Psoas muscle (tissue), 8 donors: Measurements from ENCODE around the gene CLDN3. TPM values are rescaled to one million over a fixed set of nuclear protein-coding genes. Genes with fewer than 3 reads are reported as not detected.
A peak's percentile ranks its signal among the peaks of the same experiment; 100 is the strongest.

Experiments
- ATAC-seq, 4 donors: fragments of 200-7000 bp; cut with Tn5 transposase; one replicate each; pipeline ENCODE4 v1.9.1; 2020; ENCODE audit warnings: moderate library complexity in 3 of 4, mild to moderate bottlenecking in 2 of 4
- DNase-seq, 2 donors: peaks; one replicate each; pipeline ENCODE4 v3.0.0-alpha.2; 2020
- H3K27ac ChIP-seq: fragments of 200-600 bp; one replicate; pipeline ENCODE4 v1.8.0; 2022
- H3K27me3 ChIP-seq, 3 donors: fragments of 200-600 bp in 1 of 3; one replicate each; pipeline versions ENCODE4 v1.6.1 to v1.8.0; 2013 to 2022; ENCODE audit warnings: low read length in 2 of 3, mild to moderate bottlenecking in 2 of 3, moderate library complexity in 1 of 3; ENCODE audit not compliant: insufficient read depth in 3 of 3
- H3K36me3 ChIP-seq, 2 donors: fragments of 200-600 bp in 1 of 2; one replicate each; pipeline versions ENCODE4 v1.6.1 to v1.8.0; 2013 to 2022; ENCODE audit warnings: low read depth in 1 of 2, mild to moderate bottlenecking in 1 of 2, moderate library complexity in 1 of 2; ENCODE audit not compliant: insufficient read depth in 1 of 2
- H3K4me1 ChIP-seq: fragments of 200-600 bp; one replicate; pipeline ENCODE4 v1.8.0; 2022
- H3K4me3 ChIP-seq: fragments of 200-600 bp; one replicate; pipeline ENCODE4 v1.8.0; 2022; ENCODE audit warnings: mild to moderate bottlenecking
- H3K9me3 ChIP-seq: fragments of 200-600 bp; one replicate; pipeline ENCODE4 v1.8.0; 2022
- WGBS, 3 donors: extraction: QIAGEN DNeasy Blood & Tissue Kit; methylation state at CpG; one replicate each; pipeline versions ENCODE4 v1.1.6 to v1.1.7; 2013; 5-methylcytosine and 5-hydroxymethylcytosine counted together
- intact Hi-C, 2 donors: fragments of 100-400 bp; cut with DNase I; formaldehyde crosslinking; loops; one replicate each; pipeline versions ENCODE4 v1.11.0 to v1.14.2; 2022
- long read RNA-seq, 2 donors: library from polyadenylated mRNA; unstranded; transcript quantifications; one replicate each; pipeline ENCODE4 v2.0.0, GENCODE V29; 2021
- polyA plus RNA-seq, 3 donors: library from polyadenylated mRNA; stranded (reverse); fragments of 200-250 nt; gene quantifications; one replicate each; pipeline ENCODE4 v1.2.3, GENCODE V29; 2013
- total RNA-seq, 4 donors: library from RNA; stranded (reverse); fragmentation: NEBNext Ultra II Directional in 2 of 4; extraction: Animal tissue kit (Norgen Biotek cat#: 25700) in 2 of 4; gene quantifications; one replicate each; pipeline versions ENCODE4 v1.2.1 to v1.2.4, GENCODE V29; 2021 to 2023
- TF ChIP-seq, protein P1 (sequence below): fragments of 200-600 bp; IDR thresholded peaks from one replicate; pipeline ENCODE4 v1.8.0; 2022; ENCODE audit warnings: antibody characterized with exemption
- donor health status: healthy with polysubstance abuse.
- donor health status: DM: no; HTN: no; CAD: no; lungs with moderate emphysema.
- donor health status: Bipolar disorder and iron deficiency.
- donor health status: healthy.
- donor health status: DM: yes; HTN: yes; CAD: no.
- donor health status: DM: no; HTN: no; CAD: no.
- donor health status: DM: no; HTN: no; CAD: no.
- donor health status: DM: yes; HTN: yes; CAD: no.

The CLDN3 gene, protein sequence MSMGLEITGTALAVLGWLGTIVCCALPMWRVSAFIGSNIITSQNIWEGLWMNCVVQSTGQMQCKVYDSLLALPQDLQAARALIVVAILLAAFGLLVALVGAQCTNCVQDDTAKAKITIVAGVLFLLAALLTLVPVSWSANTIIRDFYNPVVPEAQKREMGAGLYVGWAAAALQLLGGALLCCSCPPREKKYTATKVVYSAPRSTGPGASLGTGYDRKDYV
- under 1 TPM in 1 of 4 donors, not detected in 3; 0.17 TPM for total RNA-seq
- under 1 TPM in 2 of 3 donors, not detected in 1; 0.04 to 0.16 TPM for polyA plus RNA-seq
- long read RNA-seq, donor 1 = 0 reads
- long read RNA-seq, donor 2 = 0 reads

DNA sequence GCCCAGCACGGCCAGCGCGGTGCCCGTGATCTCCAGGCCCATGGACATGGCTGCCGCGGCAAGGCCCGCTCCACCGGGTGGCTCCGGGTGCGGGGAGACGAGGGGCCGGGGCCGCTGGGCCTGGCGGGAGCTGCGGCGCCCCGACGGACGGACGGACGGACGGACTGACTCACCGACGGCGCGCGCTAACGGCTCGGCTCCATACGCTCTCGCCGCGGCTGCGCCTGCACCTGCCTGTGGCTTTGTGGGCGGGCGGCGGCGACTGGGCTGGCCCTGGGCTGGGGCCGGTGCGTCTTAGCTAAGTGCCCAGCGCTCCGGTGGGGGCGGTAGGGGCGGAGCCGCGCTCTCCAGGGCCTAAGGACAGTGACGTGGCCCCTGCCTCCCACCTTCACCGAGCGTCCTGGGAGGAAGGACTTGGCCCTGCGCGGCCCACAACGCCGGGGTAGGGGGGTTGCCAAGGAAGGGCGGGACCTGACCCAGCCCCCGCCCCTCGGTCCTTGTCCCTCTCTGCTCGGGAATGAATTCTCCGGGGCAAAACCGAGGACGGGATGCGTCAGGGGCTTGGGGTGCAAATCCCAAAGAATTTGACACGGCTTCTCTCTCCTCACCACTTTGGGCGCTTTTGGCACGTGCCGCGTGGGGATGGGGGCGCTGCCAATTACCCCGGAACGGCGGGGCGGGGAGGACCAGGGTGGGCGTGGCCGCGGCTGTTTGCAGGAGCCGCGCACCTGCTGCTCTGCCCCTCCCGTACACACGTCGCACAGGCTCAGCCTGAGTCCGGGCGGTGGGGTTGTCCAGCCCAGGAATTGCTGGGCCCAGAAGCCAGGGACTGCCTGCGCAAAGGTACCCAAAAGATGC lies at the start of gene CLDN3:
Gene CLDN3 (minus strand): TSS at position 269 of the 858 bp plus-strand sequence. CDS start 221 bp downstream, at position 48.
- peak within 1 kb of the TSS; percentile 44 for H3K4me3 ChIP-seq
- WGBS, 3 donors = 1% methylated on average over 58 to 82 of the region's 82 CpGs
- no peaks in the 10 kb centered on the region for H3K9me3 ChIP-seq
- intact Hi-C loops = no loop called here
- H3K27me3 ChIP-seq = peaks cover 0 to 53% (median 34%) of the 10 kb centered on the region in 3 donors
- no peaks in the 10 kb centered on the region for H3K4me1 ChIP-seq
- no peaks in the 10 kb centered on the region for H3K36me3 ChIP-seq
- TF ChIP-seq, protein P1, sequence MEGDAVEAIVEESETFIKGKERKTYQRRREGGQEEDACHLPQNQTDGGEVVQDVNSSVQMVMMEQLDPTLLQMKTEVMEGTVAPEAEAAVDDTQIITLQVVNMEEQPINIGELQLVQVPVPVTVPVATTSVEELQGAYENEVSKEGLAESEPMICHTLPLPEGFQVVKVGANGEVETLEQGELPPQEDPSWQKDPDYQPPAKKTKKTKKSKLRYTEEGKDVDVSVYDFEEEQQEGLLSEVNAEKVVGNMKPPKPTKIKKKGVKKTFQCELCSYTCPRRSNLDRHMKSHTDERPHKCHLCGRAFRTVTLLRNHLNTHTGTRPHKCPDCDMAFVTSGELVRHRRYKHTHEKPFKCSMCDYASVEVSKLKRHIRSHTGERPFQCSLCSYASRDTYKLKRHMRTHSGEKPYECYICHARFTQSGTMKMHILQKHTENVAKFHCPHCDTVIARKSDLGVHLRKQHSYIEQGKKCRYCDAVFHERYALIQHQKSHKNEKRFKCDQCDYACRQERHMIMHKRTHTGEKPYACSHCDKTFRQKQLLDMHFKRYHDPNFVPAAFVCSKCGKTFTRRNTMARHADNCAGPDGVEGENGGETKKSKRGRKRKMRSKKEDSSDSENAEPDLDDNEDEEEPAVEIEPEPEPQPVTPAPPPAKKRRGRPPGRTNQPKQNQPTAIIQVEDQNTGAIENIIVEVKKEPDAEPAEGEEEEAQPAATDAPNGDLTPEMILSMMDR = no peak
- no peak within 1 kb of the TSS for H3K27ac ChIP-seq
- ATAC-seq = peak; percentile 45 to 59 (median 54)
- DNase-seq = peak in 1 of 2 donors; percentile 48

DNA sequence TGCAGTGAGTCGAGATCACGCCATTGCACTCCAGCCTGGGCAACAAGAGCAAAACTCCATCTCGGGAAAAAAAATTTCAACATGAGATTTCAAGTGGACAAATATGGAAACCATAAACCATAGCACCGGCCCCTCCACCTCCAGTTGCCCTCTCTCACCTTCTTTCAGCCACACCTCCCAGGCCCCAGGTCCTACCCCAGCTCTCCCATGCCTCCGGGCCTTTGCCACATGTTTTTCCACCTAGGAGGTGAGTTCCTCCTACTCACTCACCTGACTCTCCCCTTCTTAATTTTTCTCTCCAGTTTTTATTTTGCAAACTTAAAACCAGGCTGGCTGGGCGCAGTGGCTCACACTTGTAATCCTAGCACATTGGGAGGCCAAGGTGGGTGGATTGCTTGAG lies 47.1 kb upstream of the CLDN3 start:
- no peak for DNase-seq
- TF ChIP-seq, protein P1 = no peak
- intact Hi-C loops = no loop called here
- H3K36me3 ChIP-seq = no peaks in the 10 kb centered on the region
- H3K27ac ChIP-seq = no peak overlapping the region
- H3K9me3 ChIP-seq = no peaks in the 10 kb centered on the region
- no peaks in the 10 kb centered on the region for H3K4me1 ChIP-seq
- no peak for ATAC-seq
- WGBS, 3 donors = 86 to 92% (median 91%) methylated on average over 6 of the region's 6 CpGs
- no peak overlapping the region for H3K4me3 ChIP-seq
- peaks cover 0 to under 1% (median 0%) of the 10 kb centered on the region in 3 donors for H3K27me3 ChIP-seq

DNA sequence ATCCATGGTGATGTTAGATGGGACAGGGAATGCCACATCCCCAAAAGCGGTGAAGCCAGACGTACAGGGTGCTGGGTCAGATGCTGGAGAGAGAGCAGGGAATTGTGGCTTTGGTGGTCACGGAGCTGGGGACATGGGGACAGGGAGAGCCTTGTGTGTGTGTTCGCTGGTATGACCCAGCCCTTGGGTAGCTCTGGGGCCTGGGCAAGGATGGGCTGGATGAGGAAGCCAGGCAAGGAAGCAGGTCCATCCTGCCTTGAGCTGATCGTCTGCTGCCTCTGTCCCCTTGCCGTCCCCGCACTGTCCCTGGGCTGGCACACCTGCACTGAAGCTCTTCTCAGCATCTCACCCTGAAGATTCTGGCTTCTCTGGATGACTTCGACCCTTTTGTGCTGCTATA lies 45.4 kb upstream of the CLDN3 start:
- DNase-seq (no peak), ATAC-seq (no peak)
- Histone ChIP-seq H3K9me3 (no peaks in the 10 kb centered on the region), H3K27me3 (peaks cover 0 to 4% (median 0%) of the 10 kb centered on the region in 3 donors), H3K36me3 (no peaks in the 10 kb centered on the region), H3K27ac (no peak overlapping the region), H3K4me3 (no peak overlapping the region), H3K4me1 (no peaks in the 10 kb centered on the region)
- WGBS, 3 donors = 72 to 76% (median 73%) methylated on average over 8 of the region's 8 CpGs
- intact Hi-C loops = no loop called here
- TF ChIP-seq, protein P1 = no peak

DNA sequence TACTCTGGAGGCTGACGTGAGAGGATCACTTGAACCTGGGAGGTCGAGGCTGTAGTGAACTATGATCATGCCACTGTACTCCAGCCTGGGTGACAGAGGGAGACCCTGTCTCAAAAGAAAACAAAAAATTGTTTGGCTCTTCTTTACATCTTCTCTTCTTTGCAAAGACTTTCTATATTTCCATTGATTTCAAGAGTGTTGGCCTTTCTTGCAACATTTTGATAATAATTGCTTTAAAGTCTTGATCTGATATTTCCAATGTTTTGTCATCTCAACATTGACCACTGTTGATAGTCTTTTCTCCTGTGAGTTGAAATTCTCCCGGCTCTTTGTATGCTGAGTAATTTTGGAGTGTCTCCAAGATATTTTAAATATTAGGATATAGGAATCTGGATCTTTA lies 42.9 kb upstream of the CLDN3 start:
- ATAC-seq = no peak
- H3K36me3 ChIP-seq = no peaks in the 10 kb centered on the region
- intact Hi-C loops = no loop called here

More for the DNA sequence above, 42.9 kb upstream of the CLDN3 start:
- Histone ChIP-seq H3K4me3 (no peak overlapping the region), H3K27ac (no peak overlapping the region), H3K27me3 (peaks cover 0 to 4% (median 0%) of the 10 kb centered on the region in 3 donors), H3K4me1 (no peaks in the 10 kb centered on the region), H3K9me3 (no peaks in the 10 kb centered on the region)
- TF ChIP-seq, protein P1 = no peak
- DNase-seq = no peak
- 77 to 85% (median 80%) methylated on average over 3 of the region's 3 CpGs for WGBS, 3 donors
